ENCODE data around the gene GSC. TPM values are rescaled to one million over a fixed set of nuclear protein-coding genes. Genes with fewer than 3 reads are reported as not detected.
"Not testable (repeated sequence)": the region's sequence is repeated elsewhere in the genome, so short reads cannot be mapped to it uniquely, and the experiment has no call there.

GSC gene
- total RNA-seq: not detected in 2 replicates

DNA sequence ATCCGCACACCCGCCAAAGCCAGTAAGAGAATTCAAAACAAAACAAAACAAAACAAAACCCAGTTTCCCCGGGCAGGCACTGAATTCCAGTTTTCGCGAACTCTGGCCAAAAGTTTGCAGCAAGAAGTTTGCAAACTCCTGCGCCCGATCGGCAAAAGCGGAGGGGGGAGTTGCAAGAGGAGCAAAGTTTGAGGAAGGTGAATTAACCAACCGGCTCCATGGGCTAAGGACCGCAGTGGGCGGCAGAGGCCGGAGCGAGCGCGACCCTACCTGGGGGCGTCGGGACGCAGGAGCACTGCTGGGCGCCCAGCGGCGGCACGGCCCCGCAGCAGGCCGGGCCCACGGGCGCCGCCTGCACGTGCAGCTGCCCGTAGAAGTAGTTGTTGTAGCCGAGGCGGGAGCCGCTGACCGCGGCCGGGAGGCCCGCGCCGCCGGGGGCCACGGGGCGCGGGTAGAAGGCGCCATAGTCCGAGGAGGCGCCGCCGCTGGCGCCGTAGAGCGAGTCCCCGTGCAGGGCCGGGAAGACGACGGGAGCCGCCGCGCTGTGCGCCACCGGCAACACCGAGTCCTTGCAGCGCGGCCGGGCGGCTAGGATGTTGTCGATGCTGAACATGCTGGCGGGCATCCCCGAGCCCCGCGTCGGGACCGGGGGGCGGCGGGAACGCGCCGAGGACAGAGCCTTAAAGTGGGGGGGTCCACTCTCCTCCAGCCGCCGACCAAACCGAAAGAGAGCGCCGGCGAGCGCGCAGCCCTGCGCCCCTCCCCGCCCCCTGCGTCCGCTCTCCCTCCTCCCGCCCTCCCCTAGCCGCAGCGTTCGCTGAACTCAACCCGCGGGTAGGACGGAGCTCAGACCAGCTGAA lies at the start of gene GSC:
Gene GSC (minus strand): TSS at position 723 of the 860 bp plus-strand sequence. CDS start 98 bp downstream, at position 625.
- intact Hi-C loops (cut with micrococcal nuclease): no loop called here

DNA sequence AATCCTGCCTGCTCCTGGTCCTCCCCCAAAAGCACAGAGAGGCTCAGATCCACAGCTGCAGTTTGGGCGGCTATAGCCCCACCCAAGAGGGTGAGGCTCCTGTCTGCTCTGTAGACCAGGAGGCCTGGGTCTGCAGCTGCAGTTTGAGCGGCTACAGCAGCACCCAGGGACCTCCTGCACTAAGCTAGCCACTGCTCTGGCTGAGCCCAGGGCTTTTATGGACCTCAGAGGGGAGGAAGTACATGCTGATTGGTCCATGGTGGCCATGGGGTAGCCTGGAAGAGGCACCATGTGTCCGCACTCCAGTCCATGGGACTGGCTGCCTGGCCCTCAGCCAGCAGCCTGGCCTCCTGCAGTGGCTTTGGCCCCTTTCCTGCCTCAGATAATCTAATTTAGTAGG lies 49.6 kb upstream of the GSC start:
- intact Hi-C loops (cut with micrococcal nuclease): no loop called here

DNA sequence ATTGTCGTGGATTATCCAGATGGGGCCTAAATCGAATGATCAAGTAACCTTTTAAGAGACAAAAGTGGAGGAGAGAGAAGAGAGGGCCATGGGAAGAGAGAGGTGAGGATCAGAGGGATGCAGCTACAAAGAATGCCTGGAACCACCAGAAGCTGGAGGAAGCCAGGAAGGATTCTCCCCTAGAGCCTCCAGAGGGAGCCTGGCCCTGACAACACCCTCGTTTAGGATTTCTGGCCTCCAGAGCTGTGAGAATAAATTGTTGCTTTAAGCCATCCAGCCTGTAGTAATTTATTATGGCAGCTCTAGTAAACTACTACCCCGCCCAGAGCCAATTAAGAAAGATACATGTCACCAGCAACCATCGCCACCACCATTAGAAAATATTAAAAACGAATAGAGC lies 46.2 kb upstream of the GSC start:
- intact Hi-C loops (cut with micrococcal nuclease): no loop called here

DNA sequence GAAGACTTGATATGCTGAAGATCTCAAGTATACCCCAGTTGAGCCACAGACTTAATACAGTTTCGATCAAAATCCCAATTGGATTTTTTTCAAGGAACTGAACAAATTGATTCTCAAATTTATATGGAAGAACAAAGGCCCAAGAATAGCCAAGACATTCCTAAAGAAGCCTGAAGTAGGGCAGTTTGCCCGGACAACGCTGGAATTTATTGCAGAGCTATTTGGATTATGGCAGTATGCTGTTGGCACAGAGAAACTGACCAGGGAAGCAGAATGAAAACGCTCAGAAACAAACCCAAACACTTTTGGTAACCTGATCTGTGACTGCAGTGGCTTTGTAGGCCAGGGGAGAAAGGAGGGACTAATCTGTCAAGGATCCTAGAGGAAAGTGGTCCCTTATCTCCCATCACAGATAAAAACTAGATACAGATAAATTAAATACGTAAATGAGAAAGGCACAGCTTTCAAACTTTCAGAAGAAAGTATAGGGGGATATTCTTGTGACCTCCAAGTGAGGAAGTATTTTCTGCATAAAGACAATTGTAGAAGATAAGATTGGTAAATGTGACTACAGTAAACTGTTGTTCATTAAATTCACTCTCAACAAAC lies 35.9 kb upstream of the GSC start:
- intact Hi-C loops (cut with micrococcal nuclease): no loop called here

DNA sequence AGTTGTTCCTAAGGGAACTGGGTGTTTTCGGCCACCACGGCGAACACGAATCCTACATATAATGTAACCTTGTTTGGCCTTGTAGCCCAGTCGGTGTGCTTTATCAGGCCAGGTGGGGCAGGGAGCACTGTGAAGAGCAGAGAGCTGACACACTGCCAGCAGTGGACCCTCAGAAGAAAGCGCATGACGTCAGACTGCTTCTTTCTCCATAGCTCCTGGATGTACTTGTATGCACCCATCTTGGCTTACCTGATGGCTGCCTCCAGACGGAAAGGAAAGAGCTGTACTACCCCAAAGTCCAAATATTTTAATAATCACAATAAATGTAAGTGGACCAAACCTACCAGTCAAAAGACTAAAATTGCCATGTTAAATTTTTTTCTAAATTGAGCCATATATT lies 31.3 kb upstream of the GSC start:
- intact Hi-C loops (cut with micrococcal nuclease): no loop called here

DNA sequence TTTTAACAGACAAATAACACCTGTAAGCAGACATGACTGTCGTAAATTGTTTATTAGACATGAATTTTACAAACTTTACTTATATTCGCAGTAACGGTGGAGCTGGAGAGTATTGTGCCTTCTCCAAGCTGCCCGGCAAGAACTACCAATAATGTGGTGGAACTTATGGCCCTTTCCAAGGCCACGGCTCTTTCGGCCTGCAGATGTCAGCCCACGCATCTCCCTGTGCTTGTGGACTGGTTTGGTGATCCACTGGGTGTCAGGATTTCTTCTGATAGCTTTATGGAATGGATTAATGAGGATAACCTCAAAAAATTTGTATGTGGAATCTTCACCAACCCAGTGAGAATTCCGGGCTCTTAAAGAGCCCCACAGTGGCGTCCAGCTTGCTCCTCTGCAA lies 30.9 kb upstream of the GSC start:
- intact Hi-C loops (cut with micrococcal nuclease): not testable (repeated sequence)

DNA sequence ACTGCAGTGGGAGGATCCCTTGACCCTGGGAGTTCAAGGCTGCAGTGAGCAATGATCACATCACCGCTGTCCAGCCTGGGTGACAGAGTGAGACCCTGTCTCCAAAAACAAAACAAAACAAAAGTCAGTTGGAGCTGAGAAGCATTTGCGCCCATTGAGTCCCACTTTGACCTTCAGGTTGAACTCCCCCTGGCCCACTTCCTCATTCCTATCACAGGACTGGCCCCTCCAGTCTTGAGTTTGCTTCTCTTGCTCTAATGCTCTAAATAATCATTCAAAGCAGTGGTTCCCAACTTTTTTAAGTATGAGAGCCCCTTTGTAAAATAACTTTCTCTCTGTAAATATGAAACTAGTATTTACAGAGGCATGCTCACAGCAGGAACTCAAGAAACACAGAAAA lies 28.0 kb upstream of the GSC start:
- intact Hi-C loops (cut with micrococcal nuclease): no loop called here

DNA sequence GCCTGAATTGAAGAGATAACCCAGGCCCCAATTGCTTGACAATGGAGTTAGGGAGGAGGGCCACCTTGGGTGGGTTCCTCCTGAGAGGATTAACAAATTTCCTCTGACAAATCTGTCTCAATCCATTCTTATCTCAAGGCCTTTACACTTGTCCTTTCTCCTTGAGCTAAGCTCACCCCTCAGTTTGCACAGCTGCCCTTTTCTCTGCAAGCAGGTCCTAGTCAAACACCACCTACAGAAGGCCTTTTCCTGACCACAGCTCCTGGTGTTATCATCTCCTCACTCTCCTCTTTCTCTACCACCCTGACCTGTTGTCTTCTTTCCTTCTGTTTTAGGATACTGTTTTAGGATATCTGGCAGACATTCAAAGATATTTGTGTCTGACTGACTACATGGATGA lies 26.4 kb upstream of the GSC start:
- intact Hi-C loops (cut with micrococcal nuclease): no loop called here

DNA sequence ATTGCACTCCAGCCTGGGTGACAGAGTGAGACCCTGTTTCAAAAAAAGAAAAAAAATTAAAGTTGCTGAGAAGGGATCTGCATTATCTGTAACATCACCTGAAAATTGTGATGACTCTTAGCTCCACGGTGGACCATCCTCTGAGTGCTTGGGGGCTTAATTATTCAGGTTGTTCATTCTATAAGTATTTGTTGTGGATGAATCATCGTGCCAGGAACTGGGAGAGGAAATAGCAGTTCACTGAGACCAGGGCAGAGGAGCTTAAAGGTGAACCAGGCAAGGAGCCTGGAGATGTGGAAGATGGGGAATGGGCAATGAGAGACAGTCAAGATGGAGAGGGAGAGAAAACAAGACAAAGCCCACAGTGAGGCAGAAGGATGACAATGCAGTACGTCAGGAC lies 25.5 kb upstream of the GSC start:
- intact Hi-C loops (cut with micrococcal nuclease): no loop called here

DNA sequence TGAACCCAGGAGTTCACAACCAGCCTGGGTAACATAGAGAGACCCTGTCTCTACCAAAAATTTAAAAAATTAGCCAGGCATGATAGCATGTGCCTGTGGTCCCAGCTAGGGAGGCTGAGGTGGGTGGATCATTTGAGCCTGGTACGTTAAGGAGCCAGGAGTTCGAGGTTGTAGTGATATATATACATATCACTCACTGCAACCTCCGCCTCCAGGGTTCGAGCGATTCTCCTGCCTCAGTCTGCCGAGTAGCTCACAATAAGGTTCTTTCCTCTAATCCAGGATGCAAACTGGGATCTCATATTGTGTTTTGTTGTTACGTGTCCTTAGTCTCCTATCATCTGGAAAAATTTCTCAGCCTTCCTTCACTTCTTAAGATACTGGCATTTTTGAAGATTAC lies 24.0 kb upstream of the GSC start:
- intact Hi-C loops (cut with micrococcal nuclease): no loop called here

DNA sequence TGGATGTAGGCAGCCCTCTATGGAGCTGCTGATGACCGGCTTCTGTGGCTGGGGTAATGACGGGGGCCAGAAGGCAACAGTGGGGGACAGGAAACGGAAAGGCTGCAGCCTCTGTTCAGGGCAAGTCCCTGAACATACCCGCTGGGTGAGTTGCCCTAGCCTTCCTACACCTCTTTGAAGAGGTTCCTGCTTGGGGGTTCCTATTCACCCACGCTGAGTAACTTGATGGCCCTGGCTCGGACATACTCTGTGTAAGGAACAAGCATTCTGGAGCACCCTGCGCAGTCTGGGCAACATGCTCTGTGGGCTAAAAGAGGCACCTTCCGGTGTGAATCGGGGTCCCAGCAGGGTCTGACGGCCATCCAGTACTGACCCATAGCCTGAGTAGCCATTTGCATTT lies 17.7 kb upstream of the GSC start:
- intact Hi-C loops (cut with micrococcal nuclease): no loop called here

DNA sequence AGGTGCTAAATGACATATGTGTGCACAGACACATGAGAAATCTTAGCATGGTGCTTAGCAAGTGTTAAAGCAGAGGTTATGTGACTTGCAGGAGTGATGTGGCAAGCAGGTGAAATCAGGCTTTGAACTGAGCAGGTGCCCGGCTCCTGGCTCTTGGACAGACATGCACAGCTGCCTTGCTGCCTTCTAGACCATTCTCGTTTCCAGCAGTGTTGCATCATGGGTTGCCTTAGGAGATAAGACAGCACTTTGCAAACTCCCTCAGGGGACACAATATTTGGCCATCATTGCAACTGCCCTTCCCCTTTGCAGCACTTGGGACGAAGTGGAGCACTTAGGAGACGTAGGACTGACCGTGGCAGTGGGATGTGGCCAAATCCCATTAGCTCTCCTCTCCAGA lies 17.2 kb upstream of the GSC start:
- intact Hi-C loops (cut with micrococcal nuclease): no loop called here

DNA sequence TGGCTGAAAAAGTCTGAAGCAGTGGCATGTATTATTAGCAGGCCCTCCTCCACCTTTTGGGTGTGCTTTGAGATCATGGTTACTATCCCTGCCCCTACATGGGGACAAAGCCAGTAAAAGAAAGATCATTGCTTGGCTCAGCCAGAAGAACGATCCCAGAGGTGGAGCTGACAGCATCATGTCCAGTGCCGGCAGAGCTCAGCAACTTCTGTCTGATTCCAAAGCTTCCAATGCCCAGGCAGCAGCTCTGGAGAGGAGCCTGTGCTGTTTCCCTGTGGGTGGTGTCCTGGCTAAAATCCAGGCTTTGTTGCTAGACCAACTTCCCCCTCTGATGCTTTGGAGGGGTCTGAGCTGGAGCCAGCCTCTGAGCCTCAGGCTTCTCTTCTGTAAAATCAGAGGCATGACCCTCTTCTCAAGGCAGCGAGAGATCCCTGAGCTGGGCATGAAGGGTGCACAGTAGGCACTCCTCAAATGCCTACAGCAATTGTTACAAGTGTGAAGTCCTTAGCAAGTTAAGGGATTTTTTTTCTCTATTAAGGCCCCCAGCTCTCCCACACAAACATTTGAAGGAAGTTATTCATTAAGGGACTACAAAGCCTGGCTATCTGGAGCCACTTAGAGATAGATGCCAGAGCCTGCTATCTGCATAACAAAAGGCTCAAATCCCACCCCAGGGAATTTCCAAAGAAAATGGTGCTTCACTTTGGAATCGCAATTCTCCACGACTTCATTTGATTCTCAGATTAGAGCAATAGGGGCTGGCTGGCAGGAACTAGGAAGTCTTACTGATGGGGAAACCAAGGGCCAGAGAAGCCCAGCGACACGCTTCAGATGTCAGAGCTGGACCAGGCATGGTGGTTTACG lies 10.9 kb upstream of the GSC start:
- intact Hi-C loops (cut with micrococcal nuclease): no loop called here

DNA sequence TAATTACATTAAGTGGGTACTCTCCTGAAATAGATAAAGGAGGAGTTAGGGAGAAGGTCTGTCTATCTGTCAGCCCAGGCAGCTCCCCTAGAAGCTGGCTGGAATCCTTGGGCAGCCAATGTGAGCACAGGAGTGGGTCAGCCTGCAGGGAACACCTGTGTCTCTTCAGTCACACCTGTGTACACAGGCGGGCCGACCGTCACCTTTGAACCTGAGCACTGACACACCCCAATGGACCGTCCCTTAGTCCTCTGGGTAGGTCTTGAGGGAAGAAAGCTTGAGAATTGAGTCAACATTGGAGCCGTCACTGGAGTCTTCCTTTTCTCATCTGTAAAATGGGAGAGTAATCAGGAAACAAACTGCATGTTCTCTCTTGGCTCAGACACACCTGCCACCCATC lies 9.8 kb upstream of the GSC start:
- intact Hi-C loops (cut with micrococcal nuclease): no loop called here

DNA sequence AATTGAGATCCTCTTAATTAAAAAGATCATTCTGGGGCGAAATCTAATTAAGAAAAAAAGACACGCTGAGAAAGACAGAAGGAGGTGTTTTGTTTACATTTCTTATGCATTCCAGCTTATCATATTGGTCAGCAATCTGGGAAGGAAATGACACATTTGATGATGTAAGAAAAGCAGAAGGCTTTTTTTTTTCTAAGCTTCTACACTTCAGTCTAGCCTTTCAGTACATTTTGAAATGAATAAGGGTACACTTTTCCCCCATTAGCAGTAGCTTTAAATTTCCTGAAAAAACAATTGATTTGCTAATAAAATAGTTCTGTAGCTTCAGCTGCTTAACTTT lies 5.9 kb upstream of the GSC start:
- intact Hi-C loops (cut with micrococcal nuclease): no loop called here

DNA sequence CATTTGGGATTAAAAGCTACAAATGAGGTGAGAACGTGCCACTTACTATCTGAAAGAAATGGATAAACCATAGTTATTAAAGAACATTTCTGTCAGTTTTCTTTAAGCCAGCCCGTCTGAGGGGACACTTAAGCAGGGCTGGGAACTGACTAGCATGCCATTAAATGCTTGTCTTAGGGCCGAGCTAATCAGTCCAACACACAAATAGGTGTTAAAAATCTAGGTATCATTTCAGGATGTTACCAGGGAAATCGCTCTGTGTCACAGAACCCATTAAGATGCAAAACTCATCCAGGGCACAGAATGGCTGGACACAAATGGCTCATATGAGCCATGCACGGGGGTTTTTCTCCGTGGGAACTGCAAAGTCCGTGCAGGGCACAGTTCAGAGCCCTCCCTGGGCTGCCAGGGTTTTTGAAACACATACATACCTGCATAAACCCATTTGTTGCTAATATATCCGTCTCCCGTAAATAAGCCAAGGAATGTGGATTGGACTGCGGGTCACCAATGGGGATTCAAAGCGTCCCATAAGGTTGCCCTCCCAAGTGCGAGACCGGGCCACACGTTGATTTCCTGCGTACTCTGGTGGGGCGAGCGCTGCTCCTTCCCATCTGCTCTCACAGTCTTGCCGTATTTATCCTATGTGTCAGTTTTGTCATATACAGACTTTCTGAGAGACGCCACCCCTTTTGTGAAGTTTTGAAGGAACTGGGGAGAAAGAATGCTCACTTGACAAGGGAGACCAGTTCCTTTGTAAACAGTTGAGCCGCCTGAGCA lies 5.4 kb upstream of the GSC start:
- intact Hi-C loops (cut with micrococcal nuclease): no loop called here

DNA sequence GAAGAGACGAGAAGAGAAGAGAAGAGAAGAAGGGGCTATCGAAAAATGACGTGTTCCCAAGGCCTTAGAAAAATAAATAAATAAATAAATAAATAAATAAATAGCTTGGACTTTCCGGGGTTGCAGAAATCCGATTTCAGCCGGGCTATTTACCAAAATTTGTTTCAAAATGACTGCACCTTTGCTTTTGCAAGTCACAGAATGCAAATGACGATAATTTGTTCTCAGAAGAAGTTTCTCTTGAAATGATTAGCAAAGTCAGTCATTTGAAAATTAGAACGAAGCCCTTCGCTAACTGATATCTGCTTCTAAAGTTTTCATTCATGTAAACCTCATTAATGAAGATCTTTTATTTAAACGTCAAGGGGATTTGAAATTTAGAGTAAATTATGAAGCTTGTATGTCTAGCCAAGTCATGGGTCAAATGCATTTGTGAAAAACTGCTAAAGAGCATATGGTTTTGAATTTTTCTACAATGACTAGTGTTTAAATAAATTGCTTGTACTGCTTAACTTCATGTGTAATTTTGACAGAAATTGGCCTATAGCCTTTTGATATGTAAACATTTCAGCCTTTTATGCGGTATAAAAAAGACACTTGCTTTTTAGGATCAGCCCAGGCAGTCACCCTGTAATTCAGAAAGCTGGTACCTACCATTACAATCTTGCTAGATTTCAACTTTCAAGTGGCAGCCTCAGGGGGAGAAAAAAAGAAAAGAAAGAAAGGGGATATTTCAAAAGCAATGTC lies 4.6 kb upstream of the GSC start:
- intact Hi-C loops (cut with micrococcal nuclease): no loop called here

DNA sequence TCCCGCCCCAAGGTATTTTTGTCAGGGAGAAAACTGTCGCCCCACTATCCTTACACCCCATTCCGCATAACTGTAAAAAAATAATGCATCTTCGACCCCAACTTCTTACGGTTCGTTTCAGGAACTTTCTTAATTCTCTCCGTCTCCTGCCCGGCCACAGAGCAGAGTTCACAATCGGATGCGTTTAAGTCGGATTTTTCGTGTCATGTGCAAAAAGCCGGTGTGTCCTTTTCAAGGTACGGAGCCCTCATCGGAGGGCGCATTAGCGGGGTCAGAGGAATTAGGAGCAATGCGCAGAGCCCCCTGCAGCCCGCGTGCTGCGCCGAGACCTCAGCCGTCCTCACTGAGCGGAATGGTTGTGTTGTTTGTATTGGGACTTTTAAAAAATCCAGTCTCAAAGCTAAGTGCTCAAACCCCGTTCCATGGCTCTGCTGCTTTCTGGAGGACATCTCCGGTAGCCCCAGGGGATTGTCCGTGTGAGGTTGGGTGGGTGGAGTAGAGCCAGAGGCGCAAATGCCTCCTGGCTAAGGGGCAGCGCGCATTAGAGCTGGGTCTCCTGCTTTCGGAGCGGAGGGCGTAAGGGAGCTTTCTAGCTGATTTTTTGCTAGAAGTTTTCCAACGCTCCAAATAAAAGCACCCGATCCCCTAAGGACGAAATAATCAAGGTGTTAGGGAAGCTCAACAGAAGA lies 3.9 kb upstream of the GSC start:
- intact Hi-C loops (cut with micrococcal nuclease): no loop called here

DNA sequence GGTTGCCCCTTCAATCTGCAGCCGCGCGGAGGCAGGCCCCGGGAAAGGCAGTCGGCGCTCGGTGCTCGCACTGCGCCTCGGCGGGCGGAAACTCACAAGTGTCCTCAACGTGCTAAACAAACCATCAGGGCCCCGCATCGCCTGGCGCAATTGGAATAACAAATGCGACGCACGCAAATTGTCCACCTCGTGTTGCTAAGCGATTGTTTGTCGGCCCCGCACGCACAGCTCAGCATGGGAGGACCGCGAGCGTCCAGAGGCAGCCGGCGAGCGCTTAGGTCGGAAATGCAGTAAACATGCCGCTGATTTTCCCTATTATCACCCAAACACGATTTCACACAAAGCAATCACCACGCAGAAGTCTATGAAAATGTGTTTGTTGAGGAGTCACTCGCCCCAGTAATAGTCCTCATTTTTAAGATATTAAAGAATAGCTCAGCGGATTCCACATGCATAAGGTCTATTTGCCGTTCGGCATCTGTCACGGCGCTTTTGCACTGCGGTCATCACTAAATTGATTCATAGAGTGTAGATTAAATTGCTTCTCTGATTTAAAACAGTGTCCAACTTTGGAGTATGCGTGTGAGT lies 3.2 kb upstream of the GSC start:
- intact Hi-C loops (cut with micrococcal nuclease): no loop called here

DNA sequence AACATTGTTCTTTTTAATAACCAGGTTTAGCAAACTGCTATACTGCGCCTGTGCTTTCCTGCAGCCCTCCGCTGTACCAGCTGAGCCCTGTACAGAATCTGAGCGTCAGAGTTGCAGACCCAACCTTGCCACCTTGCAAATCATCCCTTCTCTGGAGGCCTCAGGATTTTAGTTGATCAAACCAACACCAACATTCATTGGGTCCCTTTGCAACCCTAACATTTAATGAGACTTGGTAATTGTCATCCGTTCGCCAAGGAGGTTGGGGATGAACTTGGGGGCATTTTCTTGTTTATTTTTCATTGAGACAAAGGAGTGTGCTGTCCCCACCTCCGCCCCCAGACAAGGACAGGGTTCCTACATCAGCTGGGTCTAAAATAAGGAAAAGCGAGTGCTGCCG lies 2.6 kb upstream of the GSC start:
- intact Hi-C loops (cut with micrococcal nuclease): no loop called here
